IMR-90 (cell line): ENCODE data around the gene TRAF1. TPM values are rescaled to one million over a fixed set of nuclear protein-coding genes. Genes with fewer than 3 reads are reported as not detected.

Source experiments
- ATAC-seq: fragments of 200-7000 bp; cut with Tn5 transposase; 2 replicates; pipeline ENCODE4 v1.9.1; 2020; ENCODE audit warnings: low read depth, mild to moderate bottlenecking, moderate library complexity
- BruUV-seq: library from RNA; stranded (reverse); fragments of 400-500 nt; replicated peaks from 2 replicates; lab custom pipeline; 2021; lab: Mats Ljungman, UMichigan
- CTCF ChIA-PET: fragments of 300-600 bp; formaldehyde crosslinking; extraction: SDS; loops from one replicate; lab custom pipeline; 2021; ENCODE audit warnings: antibody characterized with exemption; lab: Yijun Ruan, JAX
- POLR2A ChIA-PET: fragments of 300-600 bp; sonication (Branson Sonifier 250); formaldehyde crosslinking; loops from one replicate; lab custom pipeline; 2022; ENCODE audit warnings: antibody characterized with exemption; ENCODE audit not compliant: unreplicated experiment; lab: Charles Lee
- DNase-seq: peaks from one replicate; pipeline ENCODE4 v3.0.0; 2013
- H2AFZ ChIP-seq: replicated peaks from 2 replicates; pipeline ENCODE3; 2013; ENCODE audit warnings: low read length, mild to moderate bottlenecking; ENCODE audit not compliant: poor library complexity
- H2AK5ac ChIP-seq: 2 replicates; pipeline ENCODE4 v1.6.1; 2013; ENCODE audit warnings: low read depth, low read length, inconsistent platforms
- H2AK9ac ChIP-seq: replicated peaks from 2 replicates; pipeline ENCODE3; 2013; ENCODE audit warnings: mild to moderate bottlenecking, low read depth, low read length, moderate library complexity; ENCODE audit not compliant: poor library complexity
- H2BK120ac ChIP-seq: 2 replicates; pipeline ENCODE4 v1.6.1; 2013; ENCODE audit warnings: low read depth, low read length, inconsistent platforms
- H2BK15ac ChIP-seq: 3 replicates; pipeline ENCODE4 v1.6.1; 2013; ENCODE audit warnings: low read depth, low read length, inconsistent platforms
- H2BK20ac ChIP-seq: 2 replicates; pipeline ENCODE4 v1.6.1; 2013; ENCODE audit warnings: low read depth, mild to moderate bottlenecking, inconsistent platforms, low read length, moderate library complexity
- H2BK5ac ChIP-seq: 2 replicates; pipeline ENCODE4 v1.6.1; 2013; ENCODE audit warnings: mild to moderate bottlenecking, low read depth, low read length, inconsistent platforms; ENCODE audit not compliant: poor library complexity, severe bottlenecking
- H3K14ac ChIP-seq: replicated peaks from 2 replicates; pipeline ENCODE4 v1.6.1; 2013; ENCODE audit warnings: low read depth, low read length, inconsistent platforms
- H3K18ac ChIP-seq: 2 replicates; pipeline ENCODE4 v1.6.1; 2013; ENCODE audit warnings: low read depth, low read length, control low read depth
- H3K23ac ChIP-seq: 2 replicates; pipeline ENCODE4 v1.6.1; 2013; ENCODE audit warnings: low read depth, low read length, inconsistent platforms
- H3K27ac ChIP-seq: 2 replicates; pipeline ENCODE4 v1.5.1; 2013; ENCODE audit warnings: mild to moderate bottlenecking, control low read depth, low read length; ENCODE audit not compliant: insufficient read depth
- H3K27me3 ChIP-seq: 2 replicates; pipeline ENCODE4 v1.6.1; 2013; ENCODE audit warnings: low read length; ENCODE audit not compliant: control insufficient read depth, insufficient read depth
- H3K36me3 ChIP-seq: 2 replicates; pipeline ENCODE4 v1.6.1; 2013; ENCODE audit warnings: low read length, mixed read lengths; ENCODE audit not compliant: control insufficient read depth, insufficient read depth
- H3K4ac ChIP-seq: 2 replicates; pipeline ENCODE4 v1.6.1; 2013; ENCODE audit warnings: low read depth, low read length, inconsistent platforms
- H3K4me1 ChIP-seq: 2 replicates; pipeline ENCODE4 v1.6.1; 2013; ENCODE audit warnings: low read length, mixed read lengths; ENCODE audit not compliant: control insufficient read depth, insufficient read depth
- H3K4me2 ChIP-seq: 2 replicates; pipeline ENCODE4 v1.6.1; 2013; ENCODE audit warnings: low read depth, mild to moderate bottlenecking, control low read depth, low read length, moderate library complexity
- H3K4me3 ChIP-seq: 2 replicates; pipeline ENCODE4 v1.5.1; 2013; ENCODE audit warnings: low read depth, mild to moderate bottlenecking, control low read depth, low read length, moderate library complexity; ENCODE audit not compliant: insufficient read depth
- H3K56ac ChIP-seq: 2 replicates; pipeline ENCODE4 v1.6.1; 2013; ENCODE audit warnings: low read length, inconsistent platforms; ENCODE audit not compliant: insufficient read depth; ENCODE audit errors: extremely low read depth
- H3K79me1 ChIP-seq, 2 experiments: 2 replicates each; pipeline ENCODE4 v1.6.1; 2013; ENCODE audit warnings: low read length in 2 of 2, inconsistent platforms in 1 of 2, low read depth in 1 of 2
- H3K9ac ChIP-seq: 2 replicates; pipeline ENCODE4 v1.6.1; 2013; ENCODE audit warnings: low read depth, low read length, control low read depth
- H3K9me1 ChIP-seq: 2 replicates; pipeline ENCODE4 v1.6.1; 2013; ENCODE audit warnings: low read length, inconsistent platforms; ENCODE audit not compliant: insufficient read depth
- H3K9me3 ChIP-seq: 2 replicates; pipeline ENCODE4 v1.6.1; 2013; ENCODE audit warnings: low read length; ENCODE audit not compliant: control insufficient read depth, insufficient read depth
- H4K20me1 ChIP-seq: 2 replicates; pipeline ENCODE4 v1.6.1; 2013; ENCODE audit warnings: low read length, inconsistent platforms; ENCODE audit not compliant: insufficient read depth
- H4K5ac ChIP-seq: 2 replicates; pipeline ENCODE4 v1.6.1; 2013; ENCODE audit warnings: mild to moderate bottlenecking, low read depth, low read length, control low read depth
- H4K8ac ChIP-seq, 2 experiments: 2 replicates each; pipeline ENCODE4 v1.6.1; 2013; ENCODE audit warnings: low read depth in 2 of 2, low read length in 2 of 2, control low read depth in 1 of 2, inconsistent platforms in 1 of 2
- H4K91ac ChIP-seq: 2 replicates; pipeline ENCODE4 v1.6.1; 2013; ENCODE audit warnings: low read depth, low read length, inconsistent platforms; ENCODE audit not compliant: insufficient read depth
- BHLHE40 ChIP-seq: fragments of 150-350 bp; IDR thresholded peaks from 2 replicates; pipeline ENCODE4 v1.6.1; 2016; ENCODE audit warnings: mild to moderate bottlenecking, low read depth, low read length
- FOS ChIP-seq: fragments of 150-350 bp; IDR thresholded peaks from 2 replicates; pipeline ENCODE4 v1.6.1; 2016; ENCODE audit warnings: low read depth, low read length
- MAZ ChIP-seq: IDR thresholded peaks from 2 replicates; pipeline ENCODE4 v1.6.1; 2012; ENCODE audit warnings: low read depth, mild to moderate bottlenecking, low read length, improper control_type of control experiment, moderate library complexity, borderline replicate concordance
- NFE2L2 ChIP-seq: fragments of 150-350 bp; IDR thresholded peaks from 2 replicates; pipeline ENCODE4 v1.6.1; 2016; ENCODE audit warnings: low read depth, mild to moderate bottlenecking, low read length
- POLR2A ChIP-seq: IDR thresholded peaks from 2 replicates; pipeline ENCODE4 v1.6.1; 2012; ENCODE audit warnings: mild to moderate bottlenecking, low read depth, low read length
- RCOR1 ChIP-seq: IDR thresholded peaks from 2 replicates; pipeline ENCODE4 v1.6.1; 2012; ENCODE audit warnings: mild to moderate bottlenecking, low read length, improper control_type of control experiment; ENCODE audit not compliant: insufficient replicate concordance
- RFX5 ChIP-seq: IDR thresholded peaks from 2 replicates; pipeline ENCODE4 v1.8.0; 2012; ENCODE audit warnings: low read depth, mild to moderate bottlenecking, low read length, moderate library complexity
- SMC3 ChIP-seq: fragments of 150-350 bp; IDR thresholded peaks from 2 replicates; pipeline ENCODE4 v1.6.1; 2016; ENCODE audit warnings: low read depth, mild to moderate bottlenecking, antibody characterized with exemption, low read length, moderate library complexity
- USF2 ChIP-seq: fragments of 150-350 bp; IDR thresholded peaks from 2 replicates; pipeline ENCODE4 v1.6.1; 2017; ENCODE audit warnings: mild to moderate bottlenecking, antibody characterized with exemption, low read length, low read depth
- WGBS, 2 experiments: methylation state at CpG; one replicate each; pipeline versions ENCODE4 v1.1.5 to v1.1.7; 2013; ENCODE audit warnings: missing lambda C conversion rate in 2 of 2; ENCODE audit not compliant: insufficient read length in 1 of 2; ENCODE audit errors: extremely low coverage in 2 of 2; 5-methylcytosine and 5-hydroxymethylcytosine counted together
- dilution Hi-C: fragments of 300-500 bp; cut with HindIII; formaldehyde crosslinking; loops from one replicate; pipeline ENCODE4 v1.14.3; 2018; ENCODE audit warnings: low sequenced_read_pairs; ENCODE audit not compliant: unreplicated experiment
- in situ Hi-C: fragments of 300-500 bp; cut with MboI; formaldehyde crosslinking; loops from 3 replicates; pipeline ENCODE4 v1.14.3; 2019; ENCODE audit warnings: low sequenced_read_pairs, inconsistent platforms, mixed read lengths
- intact Hi-C: fragments of 100-400 bp; cut with micrococcal nuclease; formaldehyde crosslinking; loops from 2 replicates; pipeline ENCODE4 v1.10.0; 2022
- polyA plus RNA-seq, 3 experiments: library from polyadenylated mRNA; depleted of rRNA; stranded (reverse); fragments of >200 nt; gene quantifications; 2 replicates each; pipeline ENCODE4 v1.2.3, GENCODE V29; 2012; ENCODE audit warnings: low replicate concordance in 1 of 3
- total RNA-seq: library from RNA; depleted of rRNA; stranded (reverse); fragments of >200 nt; gene quantifications from 2 replicates; pipeline ENCODE4 v1.2.3, GENCODE V29; 2012

TRAF1 gene
- total and polyA plus RNA-seq, 2 of the 4 experiments (the other 2 are of a cell fraction), result 3.9 to 4.1 TPM

- Histone ChIP-seq H2AFZ (peak overlapping the region; percentile 88), H3K4me1 (peaks cover 18% of the 10 kb centered on the region), H2BK15ac (peak overlapping the region; percentile 92; the same call in 2 of the 3 replicates), H3K27ac (peak overlapping the region; percentile 49), H3K9ac (peak overlapping the region; percentile 38), H2BK5ac (peak overlapping the region; percentile 87), H3K9me3 (no peaks in the 10 kb centered on the region), H2BK120ac (peak overlapping the region; percentile 92), H3K27me3 (no peaks in the 10 kb centered on the region), H4K20me1 (no peaks in the 10 kb centered on the region), H4K5ac (peak overlapping the region; percentile 31), H3K56ac (peak overlapping the region; percentile 70; the same call in 1 of the 2 replicates), H3K4me2 (peak overlapping the region; percentile 52; the same call in 1 of the 2 replicates), H3K23ac (peak overlapping the region; percentile 50), H3K4me3 (no peak overlapping the region), H2BK20ac (peak overlapping the region; percentile 74), H3K36me3 (no peaks in the 10 kb centered on the region), H3K14ac (peak overlapping the region; percentile 94), H3K9me1 (peaks cover 29% of the 10 kb centered on the region), H3K4ac (peak overlapping the region; percentile 94), H2AK9ac (peak overlapping the region; percentile 96), H4K8ac (peak overlapping the region; percentile 75 to 88), H3K79me1 (peaks cover 0 to 29% of the 10 kb centered on the region in 2 experiments; a peak in 2 of 4 replicates), H4K91ac (peak overlapping the region; percentile 90), H2AK5ac (peak overlapping the region; percentile 71), H3K18ac (peak overlapping the region; percentile 49)
- ChIA-PET CTCF (no interaction called here), POLR2A (no interaction called here)
- peak; percentile 89 for ATAC-seq
- intact Hi-C loops, result no loop called here
- peak; percentile 99 for DNase-seq
- WGBS, 2 experiments, result 44% methylated on average over 4 of the region's 13 CpGs; no CpG with 5 or more reads in 1 of the 2 experiments
- no TSS peak for BruUV-seq
- TF ChIP-seq SMC3, result 0 out of 2 replicates have a peak, but pooled peaks have one; percentile 6
- TF ChIP-seq NFE2L2, result peak; percentile 48; the same call in 1 of the 2 replicates
- no peak for TF ChIP-seq USF2
- TF ChIP-seq MAZ, result no peak; the same call in 1 of the 2 replicates
- peak; percentile 26; the same call in 1 of the 2 replicates for TF ChIP-seq BHLHE40
- peak; percentile 92 for TF ChIP-seq POLR2A
- no peak for TF ChIP-seq RFX5
- peak; percentile 60 for TF ChIP-seq RCOR1
- TF ChIP-seq FOS, result peak; percentile 84
- in situ Hi-C loops, result no loop called here
- dilution Hi-C loops, result no loop called here
Observed at GRCh38 chr9:120925535-120926396, 830 bp downstream of the TRAF1 start.
